ENCODE results near the gene NRXN3.

DNA sequence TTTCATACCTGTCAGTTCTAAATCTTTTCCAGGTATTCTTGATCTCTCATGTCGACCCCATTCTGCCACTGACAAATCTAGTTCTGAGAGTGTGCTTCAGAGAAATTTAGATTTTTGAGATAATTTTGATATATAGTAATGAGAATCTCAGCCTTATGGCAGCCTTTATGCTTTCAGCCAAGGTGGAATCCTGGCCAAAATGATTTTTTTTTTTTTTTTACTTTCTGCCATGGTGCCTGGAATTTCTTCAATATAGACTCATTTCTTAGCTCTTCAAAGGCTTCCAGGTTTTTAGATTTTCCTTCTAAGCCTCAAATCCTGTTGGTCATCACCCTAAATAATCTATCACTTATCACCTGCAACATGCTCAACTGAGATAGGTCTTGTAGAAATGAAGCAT, 926.6 kb downstream of the NRXN3 start:
- TF ChIP-seq, protein P1, sequence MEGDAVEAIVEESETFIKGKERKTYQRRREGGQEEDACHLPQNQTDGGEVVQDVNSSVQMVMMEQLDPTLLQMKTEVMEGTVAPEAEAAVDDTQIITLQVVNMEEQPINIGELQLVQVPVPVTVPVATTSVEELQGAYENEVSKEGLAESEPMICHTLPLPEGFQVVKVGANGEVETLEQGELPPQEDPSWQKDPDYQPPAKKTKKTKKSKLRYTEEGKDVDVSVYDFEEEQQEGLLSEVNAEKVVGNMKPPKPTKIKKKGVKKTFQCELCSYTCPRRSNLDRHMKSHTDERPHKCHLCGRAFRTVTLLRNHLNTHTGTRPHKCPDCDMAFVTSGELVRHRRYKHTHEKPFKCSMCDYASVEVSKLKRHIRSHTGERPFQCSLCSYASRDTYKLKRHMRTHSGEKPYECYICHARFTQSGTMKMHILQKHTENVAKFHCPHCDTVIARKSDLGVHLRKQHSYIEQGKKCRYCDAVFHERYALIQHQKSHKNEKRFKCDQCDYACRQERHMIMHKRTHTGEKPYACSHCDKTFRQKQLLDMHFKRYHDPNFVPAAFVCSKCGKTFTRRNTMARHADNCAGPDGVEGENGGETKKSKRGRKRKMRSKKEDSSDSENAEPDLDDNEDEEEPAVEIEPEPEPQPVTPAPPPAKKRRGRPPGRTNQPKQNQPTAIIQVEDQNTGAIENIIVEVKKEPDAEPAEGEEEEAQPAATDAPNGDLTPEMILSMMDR (IDR thresholded peaks at IDR 0.05), result no peak
- TF ChIP-seq EZH2phosphoT487 (IDR thresholded peaks at IDR 0.05), result no peak
